ENCODE results near the gene IL36A.

Gene IL36A

GRCh38 chr2:113005030-113005509, at the start of gene IL36A:
Gene IL36A (plus strand): TSS chr2:113005459. CDS start chr2:113005872, 413 bp downstream.
- DNase-seq (ENCODE audit: low read depth in 1 of 2, low spot score in 1 of 2) = no peak
- no peak for TF ChIP-seq JUND (IDR thresholded peaks at IDR 0.05; ENCODE audit: low read depth)
- in situ Hi-C loops (cut with HindIII; ENCODE audit: low pct_unique_long_range_greater_than_20kb, low sequenced_read_pairs) = no loop called here

DNA sequence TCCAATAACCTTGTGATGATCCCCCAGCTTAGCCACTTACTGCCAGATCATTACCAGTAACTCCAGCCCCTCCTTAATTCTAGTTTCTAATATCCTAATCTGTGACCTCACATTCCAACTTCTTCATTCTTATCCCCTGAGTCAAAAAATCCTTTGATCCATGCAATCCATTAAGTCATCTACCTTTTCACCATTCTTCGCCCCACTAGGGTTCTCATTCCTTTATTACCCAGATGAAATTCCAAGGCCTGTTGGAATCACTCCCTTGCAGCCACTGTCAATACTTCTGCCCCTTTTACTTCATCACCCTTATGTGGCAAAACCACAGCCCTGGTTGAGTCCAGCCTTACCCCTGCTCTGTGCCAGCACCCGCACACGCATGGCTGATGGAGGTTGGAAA, 47.7 kb upstream of the IL36A start:
- DNase-seq (ENCODE audit: low read depth in 1 of 2, low spot score in 1 of 2) = no peak
- in situ Hi-C loops (cut with HindIII; ENCODE audit: low pct_unique_long_range_greater_than_20kb, low sequenced_read_pairs) = no loop called here
- TF ChIP-seq JUND (IDR thresholded peaks at IDR 0.05; ENCODE audit: low read depth) = no peak

- in situ Hi-C loops (cut with HindIII; ENCODE audit: low pct_unique_long_range_greater_than_20kb, low sequenced_read_pairs) = no loop called here
- TF ChIP-seq JUND (IDR thresholded peaks at IDR 0.05; ENCODE audit: low read depth) = no peak
- DNase-seq (ENCODE audit: low read depth in 1 of 2, low spot score in 1 of 2) = peak; percentile 27 to 63
These were observed 46.7 kb upstream of the IL36A start for GRCh38 chr2:112958428-112959108.

GRCh38 chr2:112959109-112959812, 46.0 kb upstream of the IL36A start:
- TF ChIP-seq JUND (IDR thresholded peaks at IDR 0.05; ENCODE audit: low read depth) = no peak
- in situ Hi-C loops (cut with HindIII; ENCODE audit: low pct_unique_long_range_greater_than_20kb, low sequenced_read_pairs) = no loop called here
- DNase-seq (ENCODE audit: low read depth in 1 of 2, low spot score in 1 of 2) = no peak

DNA sequence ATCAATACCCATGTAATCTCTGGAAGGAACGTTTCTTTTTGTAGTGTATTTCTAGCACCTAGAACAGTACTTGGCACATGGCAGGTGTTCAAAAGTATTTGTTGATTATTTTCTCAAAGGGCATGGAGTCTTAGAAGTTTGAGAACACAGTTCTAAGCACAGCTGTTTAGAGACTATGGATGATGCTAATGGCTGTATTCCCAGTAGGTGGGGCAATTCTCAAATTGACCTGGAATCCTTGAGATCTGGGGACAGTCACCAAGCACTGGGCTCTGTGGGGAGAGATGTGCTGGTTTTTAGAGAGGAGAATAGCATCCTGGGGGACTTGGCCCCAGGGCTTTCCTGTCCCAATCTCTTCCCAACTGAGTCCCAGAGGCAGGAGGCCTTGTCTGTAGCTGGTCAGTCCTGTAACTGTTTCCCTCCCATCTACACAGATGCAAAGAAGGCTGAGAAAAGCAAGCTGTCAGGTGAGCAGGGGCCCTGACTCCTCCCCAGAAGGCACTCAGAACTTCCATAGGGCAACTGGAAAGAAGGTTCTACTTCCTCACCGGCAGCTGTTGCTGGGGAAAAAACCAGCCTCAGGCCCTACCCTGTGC, 44.9 kb upstream of the IL36A start:
- TF ChIP-seq JUND (IDR thresholded peaks at IDR 0.05; ENCODE audit: low read depth) = no peak
- DNase-seq (ENCODE audit: low read depth in 1 of 2, low spot score in 1 of 2) = peak in 1 of 2 experiments; percentile 12

GRCh38 chr2:112962308-112963175, 42.7 kb upstream of the IL36A start:
- DNase-seq (ENCODE audit: low read depth in 1 of 2, low spot score in 1 of 2) = no peak
- TF ChIP-seq JUND (IDR thresholded peaks at IDR 0.05; ENCODE audit: low read depth) = no peak
- in situ Hi-C loops (cut with HindIII; ENCODE audit: low pct_unique_long_range_greater_than_20kb, low sequenced_read_pairs) = no loop called here

More for the DNA sequence above, 44.9 kb upstream of the IL36A start:
- in situ Hi-C loops (cut with HindIII; ENCODE audit: low pct_unique_long_range_greater_than_20kb, low sequenced_read_pairs) = no loop called here

- no peak for DNase-seq (ENCODE audit: low read depth in 1 of 2, low spot score in 1 of 2)
- no peak for TF ChIP-seq JUND (IDR thresholded peaks at IDR 0.05; ENCODE audit: low read depth)
- in situ Hi-C loops (cut with HindIII; ENCODE audit: low pct_unique_long_range_greater_than_20kb, low sequenced_read_pairs) = no loop called here
These were observed 38.2 kb upstream of the IL36A start for GRCh38 chr2:112967023-112967422.

DNA sequence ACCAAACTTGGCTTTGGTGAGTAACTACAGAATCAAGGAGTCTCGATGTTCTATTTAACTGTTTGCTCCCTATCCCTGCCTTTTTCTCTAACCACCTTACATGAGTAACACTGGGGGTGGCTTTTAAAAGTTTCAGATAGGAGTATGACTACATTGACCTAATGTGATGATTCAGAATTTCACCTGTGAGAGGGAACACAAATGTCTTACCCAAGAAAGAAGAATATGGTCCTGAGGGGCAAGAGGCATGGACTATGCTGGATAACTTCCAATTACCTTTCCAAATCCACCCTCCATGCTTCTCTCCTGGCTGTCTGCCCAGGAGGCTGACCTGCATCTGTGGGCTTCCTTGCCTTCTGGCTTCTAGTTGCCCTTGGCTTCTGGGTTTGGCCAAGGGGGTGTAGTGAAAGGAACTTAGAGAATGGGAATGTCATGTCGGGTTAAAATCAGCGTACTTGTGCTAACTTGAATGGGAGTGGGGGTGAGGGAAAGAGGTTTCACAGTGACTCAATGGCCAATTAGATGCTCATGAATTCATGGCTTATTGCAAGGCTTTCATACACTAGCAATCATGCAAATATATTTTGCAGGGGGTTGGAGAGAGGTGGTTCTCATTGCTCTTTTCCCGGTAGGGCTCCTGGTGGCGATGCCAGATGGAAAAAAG, 32.7 kb upstream of the IL36A start:
- DNase-seq (ENCODE audit: low read depth in 1 of 2, low spot score in 1 of 2) = no peak
- TF ChIP-seq JUND (IDR thresholded peaks at IDR 0.05; ENCODE audit: low read depth) = no peak
- in situ Hi-C loops (cut with HindIII; ENCODE audit: low pct_unique_long_range_greater_than_20kb, low sequenced_read_pairs) = no loop called here

DNA sequence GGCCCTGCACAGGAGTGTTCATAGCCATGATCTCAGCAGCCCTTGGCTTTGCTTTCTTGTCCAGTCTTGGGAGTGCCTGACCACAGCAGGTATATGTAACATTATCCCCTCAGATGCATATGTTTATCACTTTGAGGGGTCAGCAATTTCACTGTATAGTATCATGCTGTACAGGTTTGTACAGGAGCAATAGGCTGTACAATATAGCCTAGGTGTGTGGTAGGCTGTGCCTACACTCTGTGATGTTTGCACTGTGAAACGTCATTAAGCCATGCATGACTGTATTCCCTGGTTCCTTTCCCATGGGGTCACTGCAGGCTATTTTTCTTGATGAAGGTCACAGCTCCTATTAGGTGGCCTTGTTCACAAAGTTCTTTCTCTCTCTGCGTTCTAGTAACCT, 32.1 kb upstream of the IL36A start:
- no peak for TF ChIP-seq JUND (IDR thresholded peaks at IDR 0.05; ENCODE audit: low read depth)
- no peak for DNase-seq (ENCODE audit: low read depth in 1 of 2, low spot score in 1 of 2)
- in situ Hi-C loops (cut with HindIII; ENCODE audit: low pct_unique_long_range_greater_than_20kb, low sequenced_read_pairs) = no loop called here

DNA sequence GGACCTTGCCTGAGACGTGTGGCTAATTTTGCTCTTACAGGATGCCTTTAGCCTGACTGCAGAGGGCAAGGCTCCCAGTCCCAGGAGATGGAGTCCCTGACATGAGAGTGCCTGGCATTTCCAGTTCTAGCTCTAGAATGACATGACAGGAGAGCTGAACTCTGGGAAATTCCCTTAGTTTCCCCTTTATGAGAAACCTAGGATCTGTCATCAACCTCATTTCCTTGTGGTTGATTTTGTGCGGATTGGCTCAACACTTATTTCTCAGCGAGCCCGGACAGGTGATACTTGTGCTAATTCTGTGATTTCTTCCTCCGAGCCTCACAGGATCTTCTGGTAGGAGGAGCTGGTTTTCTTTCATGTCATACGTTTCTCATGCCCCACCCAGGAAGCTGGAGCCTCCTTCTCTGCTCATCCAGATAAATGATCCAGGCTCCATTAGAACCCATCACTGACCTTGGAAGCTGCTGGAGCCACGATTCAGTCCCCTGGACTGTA, 27.7 kb upstream of the IL36A start, which contains the start of gene IL36G:
IL36G (plus strand) TSS at position 448 of the 498 bp plus-strand sequence. CDS start 633 bp downstream, outside the sequence.
- TF ChIP-seq JUND (IDR thresholded peaks at IDR 0.05; ENCODE audit: low read depth) = no peak
- in situ Hi-C loops (cut with HindIII; ENCODE audit: low pct_unique_long_range_greater_than_20kb, low sequenced_read_pairs) = no loop called here
- DNase-seq (ENCODE audit: low read depth in 1 of 2, low spot score in 1 of 2) = no peak

DNA sequence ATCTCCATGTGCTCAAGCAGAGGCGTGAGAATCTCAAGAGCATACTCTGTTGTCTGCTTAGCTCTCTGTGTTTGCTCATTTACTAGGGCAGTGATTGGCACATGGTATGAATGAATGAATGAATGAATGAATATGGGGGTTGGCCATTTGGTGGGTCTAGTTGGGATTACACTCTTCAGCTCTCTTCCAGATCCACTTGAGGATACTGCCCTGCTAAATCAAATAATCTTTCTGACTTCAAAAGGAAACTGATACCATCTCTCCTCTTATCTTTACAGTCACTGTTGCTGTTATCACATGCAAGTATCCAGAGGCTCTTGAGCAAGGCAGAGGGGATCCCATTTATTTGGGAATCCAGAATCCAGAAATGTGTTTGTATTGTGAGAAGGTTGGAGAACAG, 25.5 kb upstream of the IL36A start:
- TF ChIP-seq JUND (IDR thresholded peaks at IDR 0.05; ENCODE audit: low read depth) = no peak
- no peak for DNase-seq (ENCODE audit: low read depth in 1 of 2, low spot score in 1 of 2)
- in situ Hi-C loops (cut with HindIII; ENCODE audit: low pct_unique_long_range_greater_than_20kb, low sequenced_read_pairs) = no loop called here
